Neural progenitor cell (in vitro differentiated cells): Measurements from ENCODE around the gene CHGA. TPM values are rescaled to one million over a fixed set of nuclear protein-coding genes. Genes with fewer than 3 reads are reported as not detected.

Experiments used
- DNase-seq: peaks from one replicate; pipeline ENCODE4 v3.0.0-alpha.2; 2016; ENCODE audit warnings: low spot score
- H2AFZ ChIP-seq: fragments of 200-600 bp; sonication (generic); replicated peaks from 2 replicates; pipeline ENCODE4 v1.6.1; 2016; ENCODE audit warnings: antibody characterized with exemption
- H3F3A ChIP-seq: fragments of 200-600 bp; sonication (generic); 2 replicates; pipeline ENCODE4 v1.6.1; 2016; ENCODE audit warnings: antibody characterized with exemption, low read depth
- H3K27ac ChIP-seq: fragments of 200-600 bp; sonication (generic); 2 replicates; pipeline ENCODE4 v1.5.1; 2016; ENCODE audit warnings: mild to moderate bottlenecking
- H3K27me3 ChIP-seq: fragments of 200-600 bp; sonication (generic); 2 replicates; pipeline ENCODE4 v1.6.1; 2016; ENCODE audit warnings: mild to moderate bottlenecking, moderate library complexity
- H3K36me3 ChIP-seq: fragments of 200-600 bp; sonication (generic); 2 replicates; pipeline ENCODE4 v1.5.1; 2016
- H3K4me1 ChIP-seq: fragments of 200-600 bp; sonication (generic); 2 replicates; pipeline ENCODE4 v1.6.1; 2016; ENCODE audit warnings: mixed run types
- H3K4me2 ChIP-seq: fragments of 200-600 bp; sonication (generic); 2 replicates; pipeline ENCODE4 v1.6.1; 2016
- H3K4me3 ChIP-seq: fragments of 200-600 bp; sonication (generic); 2 replicates; pipeline ENCODE4 v1.5.1; 2016
- H3K79me2 ChIP-seq: fragments of 200-600 bp; sonication (generic); 2 replicates; pipeline ENCODE4 v1.6.1; 2016; ENCODE audit warnings: low read depth
- H3K9ac ChIP-seq: fragments of 200-600 bp; sonication (generic); 2 replicates; pipeline ENCODE4 v1.6.1; 2016
- H3K9me3 ChIP-seq: fragments of 200-600 bp; sonication (generic); 2 replicates; pipeline ENCODE4 v1.5.1; 2016; ENCODE audit warnings: low read depth
- H4K20me1 ChIP-seq: fragments of 200-600 bp; sonication (generic); 2 replicates; pipeline ENCODE4 v1.6.1; 2016; ENCODE audit warnings: low read depth
- H3K27ac Mint-ChIP-seq: 3 replicates; pipeline ENCODE4 v1.8.0; 2021; ENCODE audit warnings: mixed read lengths
- H3K27me3 Mint-ChIP-seq: 2 replicates; pipeline ENCODE4 v1.8.0; 2022; ENCODE audit warnings: low read depth, mild to moderate bottlenecking, inconsistent platforms, moderate library complexity, mixed read lengths; ENCODE audit not compliant: insufficient read depth
- H3K36me3 Mint-ChIP-seq: 3 replicates; pipeline ENCODE4 v1.8.0; 2021; ENCODE audit warnings: mixed read lengths
- H3K4me1 Mint-ChIP-seq: 3 replicates; pipeline ENCODE4 v1.8.0; 2021; ENCODE audit warnings: mixed read lengths
- H3K4me3 Mint-ChIP-seq: 3 replicates; pipeline ENCODE4 v1.8.0; 2021; ENCODE audit warnings: mild to moderate bottlenecking, moderate library complexity, mixed read lengths
- H3K9me3 Mint-ChIP-seq: 3 replicates; pipeline ENCODE4 v1.8.0; 2020; ENCODE audit warnings: mixed read lengths
- CTCF ChIP-seq: fragments of 200-600 bp; sonication (generic); IDR thresholded peaks from 2 replicates; pipeline ENCODE4 v1.5.1; 2017; ENCODE audit warnings: antibody characterized with exemption, mild to moderate bottlenecking
- EZH2 ChIP-seq: fragments of 200-600 bp; sonication (generic); IDR thresholded peaks from 2 replicates; pipeline ENCODE4 v1.6.1; 2017; ENCODE audit warnings: antibody characterized with exemption, mild to moderate bottlenecking, moderate library complexity
- EZH2phosphoT487 ChIP-seq: fragments of 200-600 bp; sonication (generic); IDR thresholded peaks from 2 replicates; pipeline ENCODE4 v1.6.1; 2017; ENCODE audit warnings: antibody characterized with exemption
- total RNA-seq: library from RNA; depleted of rRNA; stranded (reverse); fragments of >200 nt; gene quantifications from 2 replicates; pipeline ENCODE4 v1.2.3, GENCODE V29; 2015; ENCODE audit warnings: low replicate concordance

The CHGA gene
- total RNA-seq, 1 donor from 2014 or later = not detected

GRCh38 chr14:92922155-92922735 is 705 bp upstream of the CHGA start:
- Mint-ChIP-seq H3K27me3 (peaks cover 43% of the 10 kb centered on the region), H3K4me1 (peaks cover 5% of the 10 kb centered on the region), H3K36me3 (no peaks in the 10 kb centered on the region), H3K9me3 (no peaks in the 10 kb centered on the region), H3K4me3 (peak overlapping the region; percentile 89), H3K27ac (no peak overlapping the region)
- Histone ChIP-seq H4K20me1 (peaks cover 8% of the 10 kb centered on the region), H3K4me2 (peak overlapping the region; percentile 95), H2AFZ (no peak overlapping the region), H3K4me1 (no peaks in the 10 kb centered on the region), H3K27me3 (peaks cover 87% of the 10 kb centered on the region), H3K27ac (no peak overlapping the region), H3K36me3 (no peaks in the 10 kb centered on the region), H3K9ac (no peak overlapping the region), H3K4me3 (peak overlapping the region; percentile 78), H3F3A (no peaks in the 10 kb centered on the region), H3K9me3 (no peaks in the 10 kb centered on the region), H3K79me2 (no peaks in the 10 kb centered on the region)
- TF ChIP-seq EZH2phosphoT487 = no peak
- no peak for TF ChIP-seq CTCF
- TF ChIP-seq EZH2 = no peak
- no peak for DNase-seq

- H3K4me2 ChIP-seq = peak overlapping the region; percentile 95
- peak overlapping the region; percentile 78 for H3K4me3 ChIP-seq
- DNase-seq = no peak
- Mint-ChIP-seq H3K27me3 (peaks cover 43% of the 10 kb centered on the region), H3K27ac (no peak overlapping the region), H3K36me3 (no peaks in the 10 kb centered on the region), H3K4me1 (peaks cover 5% of the 10 kb centered on the region), H3K9me3 (no peaks in the 10 kb centered on the region), H3K4me3 (peak overlapping the region; percentile 75)
- H3K27ac ChIP-seq = no peak overlapping the region
- no peaks in the 10 kb centered on the region for H3K36me3 ChIP-seq
- no peaks in the 10 kb centered on the region for H3K4me1 ChIP-seq
- no peaks in the 10 kb centered on the region for H3F3A ChIP-seq
- no peaks in the 10 kb centered on the region for H3K9me3 ChIP-seq
- no peak overlapping the region for H2AFZ ChIP-seq
- H3K27me3 ChIP-seq = peaks cover 74% of the 10 kb centered on the region
- no peak overlapping the region for H3K9ac ChIP-seq
- H3K79me2 ChIP-seq = no peaks in the 10 kb centered on the region
- H4K20me1 ChIP-seq = peaks cover 8% of the 10 kb centered on the region
- TF ChIP-seq EZH2phosphoT487 (no peak), EZH2 (no peak), CTCF (no peak)
These were observed 774 bp downstream of the CHGA start for GRCh38 chr14:92923744-92924103.

GRCh38 chr14:92924247-92924646 is 1.3 kb downstream of the CHGA start:
- Histone ChIP-seq H2AFZ (no peak overlapping the region), H3K27me3 (peaks cover 69% of the 10 kb centered on the region), H3K36me3 (no peaks in the 10 kb centered on the region), H3F3A (no peaks in the 10 kb centered on the region), H4K20me1 (peaks cover 8% of the 10 kb centered on the region), H3K9ac (no peak overlapping the region), H3K4me2 (no peak overlapping the region), H3K27ac (no peak overlapping the region), H3K79me2 (no peaks in the 10 kb centered on the region), H3K4me3 (no peak overlapping the region), H3K4me1 (no peaks in the 10 kb centered on the region), H3K9me3 (no peaks in the 10 kb centered on the region)
- peaks cover 5% of the 10 kb centered on the region for H3K4me1 Mint-ChIP-seq
- no peaks in the 10 kb centered on the region for H3K36me3 Mint-ChIP-seq
- H3K27me3 Mint-ChIP-seq = peaks cover 43% of the 10 kb centered on the region
- no peak overlapping the region for H3K27ac Mint-ChIP-seq
- no peak for TF ChIP-seq CTCF
- no peak for TF ChIP-seq EZH2
- TF ChIP-seq EZH2phosphoT487 = no peak
- no peak for DNase-seq
- peak overlapping the region; percentile 27 for H3K4me3 Mint-ChIP-seq
- H3K9me3 Mint-ChIP-seq = no peaks in the 10 kb centered on the region
